GM18520 (cell line): Measurements from ENCODE around the gene STIM1.
"Not testable (repeated sequence)": the region's sequence is repeated elsewhere in the genome, so short reads cannot be mapped to it uniquely, and the experiment has no call there.

ENCODE experiments used
- ATAC-seq: cut with Tn5 transposase; IDR thresholded peaks from one replicate; pipeline ENCODE4 v1.9.1; 2021; ENCODE audit not compliant: unreplicated experiment

Gene STIM1

DNA sequence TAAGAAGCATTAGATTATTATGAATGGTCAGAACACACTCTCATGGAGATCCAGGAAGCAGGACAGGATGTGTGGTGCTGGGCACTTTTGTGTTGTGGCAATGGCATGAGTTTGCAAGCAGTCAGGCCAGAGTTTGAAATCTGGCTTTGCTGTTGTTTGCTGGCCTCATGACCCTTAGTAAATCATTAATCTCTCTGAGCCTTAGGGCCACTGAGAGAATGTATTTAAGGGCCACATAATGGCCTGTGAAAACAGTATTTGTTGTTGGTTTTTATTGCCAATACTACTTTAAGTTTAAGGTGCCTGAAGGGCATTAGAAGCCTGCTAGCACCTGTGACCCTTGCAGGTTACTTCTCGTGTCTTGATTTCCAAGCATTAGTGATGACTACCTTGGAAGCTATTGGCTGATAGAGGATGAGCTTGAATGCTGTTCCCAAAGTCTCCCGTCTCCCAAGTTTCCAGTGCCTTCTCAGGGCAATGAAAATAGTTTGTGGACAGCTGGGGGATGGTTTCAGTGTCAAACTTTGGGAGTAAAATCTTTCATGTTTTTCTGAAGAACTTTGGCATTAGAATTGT is 24.6 kb downstream of the STIM1 start:
- ATAC-seq, result peak; percentile 23

DNA sequence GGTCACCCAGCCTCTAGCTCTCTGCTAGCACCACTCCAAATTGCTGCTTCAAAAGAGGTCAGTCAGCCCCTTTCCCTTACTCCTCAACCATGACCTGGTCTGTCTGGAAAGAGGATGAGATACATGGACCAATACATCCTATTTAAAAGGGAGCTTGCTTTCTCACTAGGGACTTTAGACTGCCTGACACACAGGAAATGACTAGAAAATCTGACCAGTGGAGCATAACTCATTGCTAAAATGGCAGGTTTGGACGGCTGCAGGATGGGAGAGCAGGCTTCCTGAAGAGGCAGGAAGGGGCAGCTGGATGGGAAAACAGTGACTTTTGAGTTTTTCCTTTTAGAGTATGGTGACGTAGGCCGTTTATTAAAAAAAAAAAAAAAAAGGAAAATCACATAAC is 25.3 kb downstream of the STIM1 start:
- ATAC-seq, result no peak

DNA sequence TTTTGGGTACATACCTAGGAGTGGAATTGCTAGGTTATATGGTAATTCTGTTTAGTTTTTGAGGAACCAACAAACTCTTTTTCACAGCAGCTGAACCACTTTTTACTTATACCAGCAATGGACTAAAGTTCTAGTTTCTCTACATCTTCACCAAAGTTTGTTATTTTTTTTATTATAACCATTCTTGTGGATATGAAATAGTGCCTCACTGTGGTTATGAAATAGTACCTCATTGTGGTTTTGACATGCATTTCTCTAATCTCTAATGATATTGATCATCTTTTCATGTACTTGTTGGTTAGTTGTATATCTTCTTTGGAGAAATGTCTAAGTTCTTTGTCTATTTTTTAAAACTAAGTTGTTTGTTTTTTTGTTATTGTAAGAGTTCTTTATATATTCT is 27.2 kb downstream of the STIM1 start:
- no peak for ATAC-seq

DNA sequence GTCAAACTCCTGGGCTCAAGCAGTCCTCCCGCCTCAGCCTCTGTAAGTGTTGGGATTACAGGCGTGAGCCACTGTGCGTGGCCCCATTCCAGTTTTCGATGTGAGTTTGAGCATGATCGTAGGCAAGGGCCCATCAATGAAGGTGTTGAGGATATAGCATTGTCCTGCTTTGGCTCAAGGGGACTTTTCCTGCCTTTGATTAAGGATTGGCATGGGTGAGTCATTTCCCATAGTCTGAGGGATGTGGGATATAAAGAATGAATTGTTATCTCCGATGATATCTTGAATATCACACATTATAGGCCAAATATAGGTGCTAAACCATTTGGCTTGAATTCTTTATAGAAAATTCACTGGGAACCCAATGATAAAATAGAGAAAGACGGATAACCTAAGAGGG is 30.4 kb downstream of the STIM1 start:
- no peak for ATAC-seq

DNA sequence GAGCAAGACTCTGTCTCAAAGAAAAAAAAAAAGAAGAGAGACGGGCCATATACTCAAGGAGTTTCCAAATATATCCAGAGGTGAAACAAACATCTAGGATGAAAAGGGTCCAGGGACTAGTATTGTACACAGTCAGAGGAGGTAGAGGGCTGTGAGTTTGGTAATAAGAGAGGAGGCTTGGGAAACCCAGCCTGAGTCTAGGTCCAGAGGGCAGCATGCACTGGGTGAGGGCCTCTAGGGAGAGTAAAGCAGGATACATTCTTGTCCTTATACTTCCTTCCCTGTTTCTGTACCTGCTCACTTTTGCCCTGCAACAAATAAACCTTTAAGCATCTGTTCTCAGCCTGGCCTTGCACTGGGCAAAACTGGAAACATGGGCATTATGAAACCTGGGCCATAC is 31.5 kb downstream of the STIM1 start:
- no peak for ATAC-seq

DNA sequence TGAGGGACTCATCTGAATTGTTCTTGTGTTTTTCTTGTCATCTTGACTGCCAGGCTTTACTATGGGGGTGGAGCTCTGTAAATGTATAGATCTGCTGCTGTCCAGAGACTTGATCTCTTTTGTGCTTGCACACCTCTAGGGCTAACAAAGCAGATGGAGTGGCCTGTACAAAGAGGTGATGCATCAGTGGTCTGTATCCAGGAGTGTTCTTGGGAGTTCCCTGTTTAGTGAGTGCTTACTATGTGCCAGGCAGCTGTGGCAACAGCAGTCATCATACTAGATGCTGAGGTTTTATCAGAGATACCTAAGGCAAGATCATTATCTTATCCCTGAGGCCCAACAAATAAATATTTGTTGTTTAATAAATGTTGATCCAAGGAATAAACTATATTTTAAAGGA is 33.4 kb downstream of the STIM1 start:
- no peak for ATAC-seq

DNA sequence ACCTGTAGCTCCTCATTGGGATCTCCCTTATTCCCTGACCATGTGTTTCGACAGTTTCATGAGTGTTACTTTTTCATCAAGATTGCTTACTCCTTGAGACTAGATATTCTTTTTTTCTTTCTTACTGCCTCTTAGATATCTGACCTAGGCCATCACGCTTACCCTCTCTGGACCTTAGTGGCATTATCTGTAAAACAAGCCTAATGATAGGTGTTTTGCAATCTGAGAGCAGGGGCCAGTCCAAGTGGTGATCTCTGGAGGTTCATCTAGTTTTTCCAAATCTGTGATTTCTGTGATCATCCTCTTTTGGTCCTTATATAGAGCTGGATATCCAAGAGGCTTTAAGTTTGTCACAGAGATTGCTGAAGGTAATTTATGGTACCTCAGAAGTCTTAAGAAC is 34.5 kb downstream of the STIM1 start:
- ATAC-seq, result no peak

DNA sequence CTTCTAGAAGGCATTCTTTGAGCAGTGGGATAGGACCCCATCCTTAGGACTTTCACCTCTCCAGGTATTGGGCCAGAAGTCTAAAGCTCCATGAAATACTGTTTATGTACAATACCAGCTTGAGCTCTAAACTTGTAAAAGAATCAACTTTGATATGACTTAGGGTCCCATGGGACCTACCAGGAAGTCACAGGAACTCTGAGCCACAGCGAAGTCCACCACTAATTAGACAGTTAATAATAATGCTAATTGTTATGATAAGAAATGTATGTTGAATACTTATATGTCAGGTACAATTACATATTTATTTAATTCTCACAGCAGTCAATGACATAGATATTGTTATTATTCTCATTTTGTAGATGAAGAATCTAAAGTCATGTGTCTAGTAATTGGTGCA is 35.3 kb downstream of the STIM1 start:
- no peak for ATAC-seq

DNA sequence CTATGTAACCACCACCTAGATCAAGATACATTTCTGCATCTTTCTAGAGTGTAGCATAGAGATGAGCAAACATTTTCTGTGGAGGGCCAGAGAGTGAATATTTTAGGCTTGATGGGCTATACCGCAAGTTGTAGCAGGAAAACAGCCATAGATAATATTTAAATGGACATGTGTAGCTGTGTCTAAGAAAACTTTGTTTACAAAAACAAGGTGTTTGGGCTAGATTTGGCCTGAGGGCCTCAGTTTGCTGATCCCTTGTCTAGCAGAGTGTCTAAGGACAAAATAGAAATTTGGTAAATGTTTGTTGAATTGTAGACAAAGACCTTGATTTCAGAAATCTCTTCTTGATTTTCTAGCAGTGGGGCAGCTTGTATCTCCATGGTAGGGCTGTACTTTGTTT is 36.3 kb downstream of the STIM1 start:
- ATAC-seq, result no peak

DNA sequence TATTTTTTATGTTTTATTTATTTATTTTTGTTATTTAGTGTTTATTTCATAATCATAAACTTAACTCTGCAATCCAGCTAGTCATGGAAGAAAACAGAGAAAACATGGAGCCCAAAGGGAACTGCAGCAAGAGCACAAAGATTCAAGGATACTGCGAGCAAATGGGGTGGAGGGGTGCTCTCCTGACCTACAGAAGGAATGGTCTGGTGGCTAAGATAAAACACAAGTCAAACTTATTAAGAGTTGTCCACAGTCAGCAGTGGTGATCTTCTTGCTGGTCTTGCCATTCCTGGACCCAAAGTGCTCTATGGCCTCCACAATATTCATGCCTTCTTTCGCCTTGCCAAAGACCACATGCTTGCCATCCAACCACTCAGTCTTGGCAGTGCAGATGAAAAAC is 36.7 kb downstream of the STIM1 start:
- no peak for ATAC-seq

DNA sequence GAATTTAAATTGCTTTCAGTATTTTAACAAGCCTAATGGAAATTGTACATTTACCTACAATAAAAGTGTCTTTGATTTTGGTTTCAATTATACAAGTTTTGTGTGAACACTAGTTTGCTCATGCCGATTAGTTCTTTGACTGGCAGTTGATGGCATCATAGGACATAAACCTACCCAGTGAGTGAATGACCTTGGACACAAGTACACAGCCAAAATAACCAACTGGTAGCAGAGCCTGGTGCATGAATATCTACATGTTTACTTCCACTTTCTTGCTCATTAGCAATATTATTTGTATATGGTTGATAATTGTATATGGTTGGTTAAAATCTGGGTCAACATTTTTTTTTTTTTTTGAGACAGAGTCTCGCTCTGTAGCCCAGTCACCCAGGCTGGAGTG is 37.8 kb downstream of the STIM1 start:
- peak; percentile 34 for ATAC-seq

DNA sequence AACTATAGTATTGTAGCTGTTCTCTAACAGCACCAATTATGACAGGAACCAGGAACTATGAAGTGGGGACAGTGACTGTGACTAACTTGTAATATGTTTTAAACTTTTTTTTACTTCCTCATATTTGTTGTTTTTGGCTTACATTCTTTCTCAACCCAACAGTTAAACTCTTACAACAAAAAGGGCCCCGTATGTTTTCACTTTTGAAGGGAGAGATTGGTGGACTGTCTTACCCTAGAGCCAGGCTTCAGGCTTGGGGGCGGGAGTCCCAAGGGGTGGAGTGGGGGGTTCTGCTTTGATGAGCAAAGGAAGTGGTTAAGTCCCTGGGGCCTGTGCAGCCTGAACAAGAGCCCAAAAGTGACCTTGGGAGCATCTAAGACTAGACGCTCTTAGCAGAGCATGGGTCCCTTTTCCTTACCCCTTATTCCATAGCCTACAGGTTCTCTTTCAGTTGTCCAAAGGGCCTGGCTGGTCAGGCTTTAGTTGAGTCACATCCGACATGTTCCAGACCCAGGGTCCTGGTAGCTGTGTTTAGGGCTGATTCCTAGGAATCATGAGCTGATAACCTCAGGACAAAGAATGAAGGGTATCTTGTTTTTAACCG is 38.8 kb downstream of the STIM1 start:
- ATAC-seq, result peak; percentile 86

DNA sequence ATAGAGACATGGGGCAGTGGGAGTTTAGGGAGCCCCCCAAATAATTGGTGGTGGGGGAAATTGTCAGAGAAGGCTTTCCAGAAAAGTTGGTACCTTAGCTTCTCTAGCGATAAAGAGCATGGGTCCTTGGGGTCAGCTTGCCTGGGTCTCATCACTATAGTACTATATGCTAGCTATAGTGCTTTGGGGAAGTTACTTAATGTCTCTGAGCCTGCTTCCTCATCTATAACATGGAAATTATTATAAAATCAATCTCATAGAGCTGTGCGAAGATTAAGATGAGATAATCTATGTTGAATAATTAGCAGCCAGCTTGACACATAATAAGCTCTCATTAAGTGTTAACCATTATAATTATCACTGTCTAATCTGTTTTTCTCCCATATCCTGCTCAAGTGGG is 41.2 kb downstream of the STIM1 start:
- ATAC-seq, result no peak

DNA sequence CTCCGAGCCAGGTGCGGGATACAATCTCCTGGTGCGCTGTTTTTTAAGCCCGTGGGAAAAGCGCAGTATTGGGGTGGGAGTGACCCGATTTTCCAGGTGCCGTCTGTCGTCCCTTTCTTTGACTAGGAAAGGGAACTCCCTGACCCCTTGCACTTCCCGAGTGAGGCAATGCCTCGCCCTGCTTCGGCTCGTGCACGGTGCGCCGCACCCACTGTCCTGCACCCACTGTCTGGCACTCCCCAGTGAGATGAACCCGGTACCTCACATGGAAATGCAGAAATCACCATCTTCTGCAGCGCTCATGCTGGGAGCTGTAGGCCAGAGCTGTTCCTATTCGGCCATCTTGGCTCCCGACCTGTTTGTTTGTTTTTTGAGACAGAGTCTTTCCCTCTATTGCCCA is 44.8 kb downstream of the STIM1 start:
- ATAC-seq, result not testable (repeated sequence)

DNA sequence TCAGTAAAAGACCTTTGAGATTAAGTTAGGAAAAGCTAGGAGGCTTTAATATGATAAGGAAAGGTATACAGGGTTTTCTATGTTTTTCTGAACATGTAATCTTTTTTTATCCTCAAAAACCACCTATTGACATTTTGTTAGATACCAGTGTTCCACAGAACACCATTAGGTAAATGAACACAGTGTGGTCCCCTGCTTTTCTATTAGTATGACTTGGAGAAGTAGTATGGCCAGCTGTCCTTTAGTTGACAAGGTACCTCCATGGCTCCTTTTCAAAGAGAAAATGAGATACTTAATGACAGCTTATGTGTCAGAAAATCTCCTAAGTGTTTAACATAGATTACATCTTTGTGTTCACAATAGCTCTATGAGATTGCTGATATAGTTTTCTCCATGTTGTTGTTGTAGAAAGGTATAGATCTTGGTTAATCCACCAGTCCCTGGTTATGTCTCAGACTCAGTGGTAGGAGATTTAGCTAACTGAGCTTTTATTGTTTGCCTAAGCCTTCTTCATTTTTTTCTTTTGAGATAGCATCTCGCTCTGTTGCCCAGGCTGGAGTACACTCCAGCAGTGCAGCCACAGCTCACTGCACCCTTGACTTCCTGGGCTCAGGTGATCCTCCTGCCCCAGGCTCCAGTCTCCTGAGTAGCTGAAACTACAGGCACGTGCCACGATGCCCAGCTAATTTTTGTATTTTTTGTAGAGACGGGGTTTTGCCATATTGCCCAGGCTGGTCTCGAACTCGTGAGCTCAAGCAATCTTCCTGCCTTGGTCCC is 46.0 kb downstream of the STIM1 start:
- no peak for ATAC-seq

DNA sequence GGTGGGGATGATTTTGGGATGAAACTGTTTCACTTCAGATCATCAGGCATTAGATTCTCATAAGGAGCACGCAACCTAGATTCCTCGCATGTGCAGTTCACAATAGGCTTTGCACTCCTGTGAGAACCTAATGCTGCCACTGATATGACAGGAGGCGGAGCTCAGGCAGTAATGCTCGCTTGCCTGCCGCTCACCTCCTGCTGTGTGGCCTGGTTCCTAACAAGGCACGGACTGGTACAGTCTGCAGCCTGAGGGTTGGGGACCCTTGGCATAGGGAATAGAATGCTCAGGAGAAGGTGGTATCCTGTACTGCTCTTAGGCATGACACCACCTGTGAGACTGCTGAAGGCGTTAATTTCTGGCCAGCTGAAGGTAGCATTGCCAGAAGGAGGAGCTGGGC is 47.0 kb downstream of the STIM1 start:
- no peak for ATAC-seq

DNA sequence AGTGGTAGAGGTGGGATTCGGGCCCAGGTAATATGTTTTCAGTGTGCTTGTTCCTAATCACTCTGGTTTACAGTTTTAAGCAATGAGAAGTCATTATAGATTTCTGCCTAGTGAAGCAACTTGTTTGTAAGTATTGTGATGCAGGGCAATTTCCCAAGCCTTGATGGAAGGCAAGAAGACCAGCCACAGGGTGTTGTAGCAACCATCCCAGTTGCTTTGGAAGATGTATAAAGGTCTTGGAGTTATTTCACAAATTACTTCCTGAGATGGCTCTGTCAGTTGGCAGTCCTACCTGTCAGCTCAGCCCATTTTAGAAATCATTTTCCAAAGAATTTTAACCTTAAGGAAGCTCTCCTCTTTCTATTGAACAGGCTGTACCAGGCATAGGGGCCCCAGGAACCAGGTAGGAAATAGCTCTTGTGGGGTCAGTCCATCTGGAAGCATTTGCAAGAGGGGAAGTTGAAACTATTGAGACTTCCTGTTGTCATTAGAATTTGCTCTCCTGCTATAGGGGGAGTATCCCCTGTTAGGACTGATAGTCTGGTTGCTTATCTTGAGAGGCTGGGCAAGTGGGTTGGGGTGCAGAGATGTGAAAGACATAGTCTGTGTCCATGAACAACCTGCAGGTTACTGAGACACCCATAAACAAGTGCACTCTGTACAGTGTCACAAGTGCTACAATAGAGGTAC is 47.9 kb downstream of the STIM1 start:
- ATAC-seq, result no peak

DNA sequence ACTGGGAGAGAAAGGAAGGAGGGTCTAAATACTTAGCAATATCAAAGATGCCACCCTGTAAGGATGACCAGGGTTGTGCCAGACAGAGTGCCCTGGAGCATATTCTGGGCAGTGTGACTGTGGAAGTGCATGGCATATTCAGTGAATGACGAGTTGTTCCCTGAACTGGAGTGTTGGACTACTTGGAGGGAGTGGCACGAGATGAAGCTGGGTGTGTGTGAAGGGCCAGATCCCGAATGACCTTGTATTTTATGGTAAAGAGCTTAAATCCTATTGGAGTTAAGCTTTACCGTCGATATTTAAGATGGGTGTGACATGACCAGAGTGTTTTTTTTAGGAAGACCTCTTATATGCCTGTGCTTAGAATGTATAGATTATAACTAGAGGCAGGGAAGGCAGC is 48.8 kb downstream of the STIM1 start:
- ATAC-seq, result no peak

DNA sequence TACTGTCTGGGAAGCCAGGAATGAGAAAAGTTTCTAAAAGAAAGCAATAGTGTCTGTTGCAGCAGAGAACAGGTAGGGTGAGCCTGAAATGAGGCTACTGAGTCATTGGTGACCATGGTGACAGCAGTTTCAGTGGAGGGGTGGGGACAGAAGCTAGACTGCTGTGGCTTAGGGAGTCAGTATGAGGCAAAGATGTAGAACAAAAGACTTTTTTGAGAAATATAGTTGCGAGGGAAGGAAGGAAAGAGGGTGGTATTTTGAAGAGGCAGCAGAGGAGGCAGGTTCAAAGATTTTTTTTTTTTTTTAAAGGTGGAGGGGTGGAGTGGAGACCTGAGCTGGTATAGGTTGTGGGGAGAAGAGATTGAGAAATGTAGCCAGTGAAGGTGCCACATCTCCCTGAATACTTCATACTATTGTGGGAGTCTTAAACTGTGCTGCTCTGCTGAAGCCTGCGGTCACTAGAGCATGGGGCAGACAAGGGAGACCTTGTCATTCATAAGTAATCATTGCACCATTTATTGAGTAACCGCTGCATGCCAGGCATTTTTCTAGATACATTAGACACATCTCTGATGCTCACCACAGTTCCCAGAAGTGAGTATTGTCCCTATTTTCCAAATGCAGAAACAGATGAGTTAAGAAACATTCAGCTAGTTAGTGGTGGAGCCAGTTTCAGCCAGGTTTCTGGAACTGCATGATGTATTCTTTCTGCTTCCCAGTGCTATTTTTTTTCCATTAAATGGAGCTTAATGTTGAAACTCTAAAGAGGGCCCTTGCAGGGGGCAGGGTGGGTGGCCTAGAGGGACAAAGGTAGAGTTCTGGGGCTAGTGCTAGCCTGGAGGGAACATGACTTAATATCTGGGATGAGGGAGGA is 49.9 kb downstream of the STIM1 start:
- no peak for ATAC-seq

DNA sequence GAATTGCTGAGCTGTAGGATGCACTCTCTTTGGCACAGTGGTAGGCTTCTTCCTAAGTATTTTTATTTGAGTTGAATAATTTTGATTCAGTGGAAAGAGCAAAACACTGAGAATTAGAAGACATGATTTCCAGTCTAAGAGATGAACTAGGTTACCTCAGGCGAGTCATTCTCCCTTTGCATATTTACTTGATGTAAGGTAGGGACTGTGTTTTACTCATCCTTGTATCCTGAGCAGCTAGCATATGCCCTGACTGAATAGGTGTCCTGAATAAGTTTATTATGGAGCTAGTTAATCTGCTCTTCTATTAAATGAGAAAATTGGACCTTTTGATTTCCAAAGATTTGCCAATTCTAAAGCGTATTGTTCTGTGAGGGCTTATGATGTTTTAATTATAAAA is 50.7 kb downstream of the STIM1 start:
- no peak for ATAC-seq

DNA sequence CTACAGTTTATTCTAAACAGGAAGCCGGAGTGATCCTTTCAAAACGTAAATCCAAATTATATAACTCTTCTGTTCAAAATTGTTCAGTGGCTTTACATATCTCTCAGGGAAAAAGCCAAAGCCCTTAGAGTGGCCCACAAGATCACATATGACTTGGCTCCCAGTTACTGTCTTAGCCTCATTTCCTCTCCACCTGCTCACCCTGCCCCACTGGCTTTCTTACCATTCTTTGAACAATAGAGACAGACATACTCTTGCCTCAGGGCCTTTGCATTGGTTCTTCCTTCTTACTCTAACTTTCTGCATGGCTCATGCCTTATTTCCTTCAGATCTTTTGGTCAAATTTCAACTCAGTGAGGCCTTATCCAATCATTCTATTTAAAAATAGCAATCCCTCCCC is 52.1 kb downstream of the STIM1 start:
- no peak for ATAC-seq
